Esophagus squamous epithelium (tissue), 4 donors: ENCODE data around the gene TMEM269.

ENCODE experiments used
- POLR2A ChIP-seq, 4 donors: fragments of 450-650 bp; IDR thresholded peaks; one replicate each; pipeline ENCODE4 v1.6.1; 2017; ENCODE audit warnings: antibody characterized with exemption in 4 of 4, mild to moderate bottlenecking in 4 of 4, moderate library complexity in 3 of 4
- TF ChIP-seq, protein P1 (sequence below), 6 experiments: fragments of 450-650 bp in 4 of 6; fragments of 200-600 bp in 2 of 6; sonication (generic) in 2 of 6; IDR thresholded peaks; one replicate each; pipeline ENCODE4 v1.5.1; 2016 to 2019; ENCODE audit warnings: antibody characterized with exemption in 6 of 6, mild to moderate bottlenecking in 4 of 6, moderate library complexity in 4 of 6

DNA sequence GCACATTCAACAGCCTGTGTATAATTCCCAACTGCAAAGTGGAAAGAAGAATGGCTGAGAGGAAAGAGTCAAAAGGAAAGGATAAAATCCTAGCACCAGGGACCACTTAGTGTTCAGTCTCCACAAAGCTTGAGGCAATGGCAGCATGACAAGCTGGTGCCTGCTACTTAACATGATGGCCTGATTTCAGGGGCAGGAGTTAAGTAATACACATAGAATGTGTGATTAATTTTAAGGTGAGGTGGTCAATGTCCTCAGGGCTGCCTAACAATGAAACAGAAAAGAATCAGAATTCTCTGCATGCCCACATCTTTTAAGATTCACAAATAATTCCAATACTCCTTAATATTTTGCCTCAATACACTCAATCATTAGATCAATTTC lies 26.9 kb upstream of the TMEM269 start:
- TF ChIP-seq, protein P1, sequence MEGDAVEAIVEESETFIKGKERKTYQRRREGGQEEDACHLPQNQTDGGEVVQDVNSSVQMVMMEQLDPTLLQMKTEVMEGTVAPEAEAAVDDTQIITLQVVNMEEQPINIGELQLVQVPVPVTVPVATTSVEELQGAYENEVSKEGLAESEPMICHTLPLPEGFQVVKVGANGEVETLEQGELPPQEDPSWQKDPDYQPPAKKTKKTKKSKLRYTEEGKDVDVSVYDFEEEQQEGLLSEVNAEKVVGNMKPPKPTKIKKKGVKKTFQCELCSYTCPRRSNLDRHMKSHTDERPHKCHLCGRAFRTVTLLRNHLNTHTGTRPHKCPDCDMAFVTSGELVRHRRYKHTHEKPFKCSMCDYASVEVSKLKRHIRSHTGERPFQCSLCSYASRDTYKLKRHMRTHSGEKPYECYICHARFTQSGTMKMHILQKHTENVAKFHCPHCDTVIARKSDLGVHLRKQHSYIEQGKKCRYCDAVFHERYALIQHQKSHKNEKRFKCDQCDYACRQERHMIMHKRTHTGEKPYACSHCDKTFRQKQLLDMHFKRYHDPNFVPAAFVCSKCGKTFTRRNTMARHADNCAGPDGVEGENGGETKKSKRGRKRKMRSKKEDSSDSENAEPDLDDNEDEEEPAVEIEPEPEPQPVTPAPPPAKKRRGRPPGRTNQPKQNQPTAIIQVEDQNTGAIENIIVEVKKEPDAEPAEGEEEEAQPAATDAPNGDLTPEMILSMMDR (IDR thresholded peaks at IDR 0.05) = no peak
- TF ChIP-seq POLR2A (IDR thresholded peaks at IDR 0.05) = no peak
